HuH-7.5 (cell line): ENCODE data around the gene RAB5IF.
"Not testable (repeated sequence)": the region's sequence is repeated elsewhere in the genome, so short reads cannot be mapped to it uniquely, and the experiment has no call there.

Experiments used
- DNase-seq: peaks from one replicate; pipeline ENCODE4 v3.0.0; 2011; ENCODE audit warnings: low spot score

The RAB5IF gene

GRCh38 chr20:36629719-36630681 lies 24.4 kb downstream of the RAB5IF start:
- no peak for DNase-seq

- DNase-seq: no peak
Measured at GRCh38 chr20:36631646-36632045, 26.1 kb downstream of the RAB5IF start.

- no peak for DNase-seq
Measured at GRCh38 chr20:36632147-36632486, 26.5 kb downstream of the RAB5IF start.

GRCh38 chr20:36632487-36633284 lies 27.1 kb downstream of the RAB5IF start:
- DNase-seq: no peak

GRCh38 chr20:36633285-36633772 lies 27.8 kb downstream of the RAB5IF start:
- no peak for DNase-seq

- DNase-seq: no peak
Measured at GRCh38 chr20:36634342-36634741, 28.8 kb downstream of the RAB5IF start.

- DNase-seq: not testable (repeated sequence)
Measured at GRCh38 chr20:36638876-36639400, 33.4 kb downstream of the RAB5IF start.

GRCh38 chr20:36641506-36641843 lies 35.9 kb downstream of the RAB5IF start:
- no peak for DNase-seq

- DNase-seq: no peak
Measured at GRCh38 chr20:36642136-36642535, 36.6 kb downstream of the RAB5IF start.

GRCh38 chr20:36644032-36644705 lies 38.6 kb downstream of the RAB5IF start:
- DNase-seq: no peak

- no peak for DNase-seq
Measured at GRCh38 chr20:36644706-36645095, 39.1 kb downstream of the RAB5IF start.

GRCh38 chr20:36645353-36645752 lies 39.8 kb downstream of the RAB5IF start:
- no peak for DNase-seq

GRCh38 chr20:36645998-36646397 lies 40.4 kb downstream of the RAB5IF start, which contains the start of gene SLA2:
Gene SLA2, minus strand, starts transcription at chr20:36646196. Its CDS starts 4,861 bp downstream, at chr20:36641335.
- DNase-seq: no peak

- DNase-seq: no peak
Measured at GRCh38 chr20:36646678-36647077, 41.1 kb downstream of the RAB5IF start.

GRCh38 chr20:36647196-36648121 lies 41.9 kb downstream of the RAB5IF start:
- no peak for DNase-seq

- DNase-seq: no peak
Measured at GRCh38 chr20:36653456-36653855, 47.9 kb downstream of the RAB5IF start.

GRCh38 chr20:36654506-36654905 lies 48.9 kb downstream of the RAB5IF start:
- DNase-seq: no peak

GRCh38 chr20:36655004-36655403 lies 49.4 kb downstream of the RAB5IF start:
- DNase-seq: no peak

GRCh38 chr20:36656733-36657132 lies 51.2 kb downstream of the RAB5IF start:
- DNase-seq: no peak

GRCh38 chr20:36658300-36658699 lies 52.7 kb downstream of the RAB5IF start:
- DNase-seq: no peak
